Neural cell (in vitro differentiated cells): ENCODE results near the gene CALCR. TPM values are rescaled to one million over a fixed set of nuclear protein-coding genes. Genes with fewer than 3 reads are reported as not detected.

Experiments used
- H2AFZ ChIP-seq: fragments of 200-600, 300-800 bp; sonication (generic), shearing (Covaris generic); 2 replicates; pipeline ENCODE4 v1.6.0; 2014; ENCODE audit warnings: low read depth, mild to moderate bottlenecking, antibody characterized with exemption, low read length, moderate library complexity
- H3F3A ChIP-seq: fragments of 200-600 bp; shearing (Covaris generic); 2 replicates; pipeline ENCODE4 v1.6.1; 2016; ENCODE audit warnings: mild to moderate bottlenecking, moderate library complexity, mixed read lengths, antibody characterized with exemption, low read length; ENCODE audit not compliant: insufficient read depth, poor library complexity, severe bottlenecking
- H3K27ac ChIP-seq: fragments of 200-600, 300-800 bp; sonication (generic), shearing (Covaris generic); 2 replicates; pipeline ENCODE4 v1.5.1; 2014; ENCODE audit warnings: mild to moderate bottlenecking, low read length, moderate library complexity
- H3K27me3 ChIP-seq: fragments of 300-800, 200-600 bp; sonication (generic), shearing (Covaris generic); 2 replicates; pipeline ENCODE4 v1.6.0; 2014; ENCODE audit warnings: mild to moderate bottlenecking, low read depth, low read length, moderate library complexity; ENCODE audit not compliant: insufficient read depth
- H3K36me3 ChIP-seq: fragments of 300-800, 200-600 bp; sonication (generic), shearing (Covaris generic); 2 replicates; pipeline ENCODE4 v1.5.1; 2014; ENCODE audit warnings: mild to moderate bottlenecking, antibody characterized with exemption, low read length, moderate library complexity; ENCODE audit not compliant: insufficient read depth
- H3K4me2 ChIP-seq: fragments of 300-800, 200-600 bp; sonication (generic), shearing (Covaris generic); 2 replicates; pipeline ENCODE4 v1.6.0; 2014; ENCODE audit warnings: mild to moderate bottlenecking, low read length
- H3K4me3 ChIP-seq: fragments of 300-800, 200-600 bp; sonication (generic), shearing (Covaris generic); 2 replicates; pipeline ENCODE4 v1.5.1; 2014; ENCODE audit warnings: mild to moderate bottlenecking, low read length, moderate library complexity
- H3K79me2 ChIP-seq: fragments of 200-600 bp; shearing (Covaris generic); replicated peaks from 2 replicates; pipeline ENCODE4 v1.6.0; 2014; ENCODE audit warnings: mild to moderate bottlenecking, low read length, moderate library complexity; ENCODE audit not compliant: insufficient read depth
- H3K9ac ChIP-seq: fragments of 300-800, 200-600 bp; sonication (generic), shearing (Covaris generic); 2 replicates; pipeline ENCODE4 v1.6.1; 2016; ENCODE audit warnings: mild to moderate bottlenecking, low read length, mixed read lengths
- H3K9me2 ChIP-seq: fragments of 200-600 bp; shearing (Covaris generic); 2 replicates; pipeline ENCODE4 v1.6.1; 2016; ENCODE audit warnings: mild to moderate bottlenecking, low read length, mixed read lengths; ENCODE audit not compliant: insufficient read depth
- H3K9me3 ChIP-seq: fragments of 200-600, 300-800 bp; sonication (generic), shearing (Covaris generic); 2 replicates; pipeline ENCODE4 v1.6.1; 2016; ENCODE audit warnings: mild to moderate bottlenecking, mixed run types, low read length, moderate library complexity, mixed read lengths
- H4K20me1 ChIP-seq: fragments of 200-600 bp; shearing (Covaris generic); 2 replicates; pipeline ENCODE4 v1.6.1; 2016; ENCODE audit warnings: mild to moderate bottlenecking, mixed run types; ENCODE audit not compliant: insufficient read depth
- EP300 ChIP-seq: fragments of 450-650 bp; conservative IDR thresholded peaks from 2 replicates; pipeline ENCODE4 v1.6.1; 2014; ENCODE audit warnings: antibody characterized with exemption, mild to moderate bottlenecking, moderate library complexity; ENCODE audit not compliant: poor library complexity, severe bottlenecking
- EZH2 ChIP-seq: fragments of 200-600, 300-800 bp; shearing (Covaris generic), sonication (generic); IDR thresholded peaks from 2 replicates; pipeline ENCODE4 v1.6.1; 2014; ENCODE audit warnings: antibody characterized with exemption, low read length, borderline replicate concordance, mild to moderate bottlenecking; ENCODE audit not compliant: insufficient read depth, poor library complexity, severe bottlenecking
- MXI1 ChIP-seq: fragments of 450-650 bp; conservative IDR thresholded peaks from 2 replicates; pipeline ENCODE4 v1.6.1; 2014; ENCODE audit warnings: antibody characterized with exemption, mild to moderate bottlenecking; ENCODE audit not compliant: poor library complexity, severe bottlenecking
- POLR2AphosphoS5 ChIP-seq: IDR thresholded peaks from 2 replicates; pipeline ENCODE4 v1.6.1; 2012
- SMC3 ChIP-seq: fragments of 450-650 bp; conservative IDR thresholded peaks from 2 replicates; pipeline ENCODE4 v1.6.1; 2014; ENCODE audit warnings: antibody characterized with exemption, mild to moderate bottlenecking, moderate library complexity; ENCODE audit not compliant: poor library complexity
- TAF1 ChIP-seq: IDR thresholded peaks from 2 replicates; pipeline ENCODE4 v1.6.1; 2012; ENCODE audit warnings: low read depth
- polyA plus RNA-seq: library from polyadenylated mRNA; depleted of rRNA; stranded (reverse); fragments of >200 nt; gene quantifications from 2 replicates; pipeline ENCODE4 v1.2.3, GENCODE V29; 2014
- TF ChIP-seq, protein P1 (sequence below): IDR thresholded peaks from 2 replicates; pipeline ENCODE4 v1.6.1; 2012; ENCODE audit warnings: borderline replicate concordance
- TF ChIP-seq, protein P2 (sequence below): fragments of 450-650 bp; IDR thresholded peaks from 2 replicates; pipeline ENCODE4 v1.5.1; 2014; ENCODE audit warnings: antibody characterized with exemption, mild to moderate bottlenecking, moderate library complexity; ENCODE audit not compliant: poor library complexity, severe bottlenecking

CALCR gene
- polyA plus RNA-seq, 1 donor from 2014 or later: 3.6 TPM

DNA sequence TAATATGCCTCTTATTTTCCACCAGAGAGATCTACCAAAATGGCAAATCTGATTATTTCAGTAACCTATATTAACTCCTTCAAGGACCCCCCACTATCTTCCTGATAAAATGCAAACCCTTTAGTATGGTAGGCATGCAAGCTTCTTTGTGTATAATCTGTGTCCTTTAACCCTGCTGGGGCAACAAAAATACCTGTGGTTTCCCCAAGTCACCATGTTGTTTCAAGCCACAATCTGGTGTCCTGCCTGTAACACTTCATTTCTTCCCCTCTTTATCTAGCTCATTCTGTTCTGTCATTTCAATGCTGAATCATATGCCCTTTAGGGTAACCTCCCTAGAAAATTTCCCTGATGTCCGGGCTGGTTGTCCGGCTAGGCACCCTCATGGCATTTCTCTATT, 5.3 kb downstream of the CALCR start:
- TF ChIP-seq, protein P1, sequence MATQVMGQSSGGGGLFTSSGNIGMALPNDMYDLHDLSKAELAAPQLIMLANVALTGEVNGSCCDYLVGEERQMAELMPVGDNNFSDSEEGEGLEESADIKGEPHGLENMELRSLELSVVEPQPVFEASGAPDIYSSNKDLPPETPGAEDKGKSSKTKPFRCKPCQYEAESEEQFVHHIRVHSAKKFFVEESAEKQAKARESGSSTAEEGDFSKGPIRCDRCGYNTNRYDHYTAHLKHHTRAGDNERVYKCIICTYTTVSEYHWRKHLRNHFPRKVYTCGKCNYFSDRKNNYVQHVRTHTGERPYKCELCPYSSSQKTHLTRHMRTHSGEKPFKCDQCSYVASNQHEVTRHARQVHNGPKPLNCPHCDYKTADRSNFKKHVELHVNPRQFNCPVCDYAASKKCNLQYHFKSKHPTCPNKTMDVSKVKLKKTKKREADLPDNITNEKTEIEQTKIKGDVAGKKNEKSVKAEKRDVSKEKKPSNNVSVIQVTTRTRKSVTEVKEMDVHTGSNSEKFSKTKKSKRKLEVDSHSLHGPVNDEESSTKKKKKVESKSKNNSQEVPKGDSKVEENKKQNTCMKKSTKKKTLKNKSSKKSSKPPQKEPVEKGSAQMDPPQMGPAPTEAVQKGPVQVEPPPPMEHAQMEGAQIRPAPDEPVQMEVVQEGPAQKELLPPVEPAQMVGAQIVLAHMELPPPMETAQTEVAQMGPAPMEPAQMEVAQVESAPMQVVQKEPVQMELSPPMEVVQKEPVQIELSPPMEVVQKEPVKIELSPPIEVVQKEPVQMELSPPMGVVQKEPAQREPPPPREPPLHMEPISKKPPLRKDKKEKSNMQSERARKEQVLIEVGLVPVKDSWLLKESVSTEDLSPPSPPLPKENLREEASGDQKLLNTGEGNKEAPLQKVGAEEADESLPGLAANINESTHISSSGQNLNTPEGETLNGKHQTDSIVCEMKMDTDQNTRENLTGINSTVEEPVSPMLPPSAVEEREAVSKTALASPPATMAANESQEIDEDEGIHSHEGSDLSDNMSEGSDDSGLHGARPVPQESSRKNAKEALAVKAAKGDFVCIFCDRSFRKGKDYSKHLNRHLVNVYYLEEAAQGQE: no peak

DNA sequence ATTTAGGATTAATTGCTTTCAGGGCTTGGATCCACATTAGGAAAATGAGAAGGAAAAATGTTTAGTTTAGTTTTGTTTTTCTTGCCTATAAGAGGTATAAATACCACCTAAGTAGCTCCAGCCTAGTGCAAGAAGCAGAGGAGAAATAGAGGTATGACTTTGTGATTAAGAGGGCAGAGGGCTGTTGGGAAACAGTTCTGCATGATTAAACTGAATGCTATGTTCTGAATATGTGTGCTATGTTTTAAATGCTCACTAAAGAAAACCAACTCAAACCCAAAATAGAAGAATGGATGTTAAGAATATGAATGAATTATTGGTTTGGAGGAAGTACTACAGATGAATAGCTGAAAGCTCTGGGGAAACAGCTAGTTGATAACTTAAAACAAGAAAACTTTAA, 7.6 kb downstream of the CALCR start:
- Histone ChIP-seq H3K27me3 (no peaks in the 10 kb centered on the region), H3K79me2 (no peaks in the 10 kb centered on the region), H3F3A (no peaks in the 10 kb centered on the region), H2AFZ (no peak overlapping the region), H3K4me2 (no peak overlapping the region), H4K20me1 (no peaks in the 10 kb centered on the region), H3K9me3 (no peaks in the 10 kb centered on the region), H3K9ac (no peak overlapping the region), H3K27ac (no peak overlapping the region), H3K4me3 (no peak overlapping the region), H3K36me3 (no peaks in the 10 kb centered on the region), H3K9me2 (no peaks in the 10 kb centered on the region)
- TF ChIP-seq EZH2 (no peak), TAF1 (no peak), POLR2AphosphoS5 (no peak), SMC3 (no peak), MXI1 (no peak), EP300 (no peak)
- TF ChIP-seq, protein P1: no peak
- TF ChIP-seq, protein P2, sequence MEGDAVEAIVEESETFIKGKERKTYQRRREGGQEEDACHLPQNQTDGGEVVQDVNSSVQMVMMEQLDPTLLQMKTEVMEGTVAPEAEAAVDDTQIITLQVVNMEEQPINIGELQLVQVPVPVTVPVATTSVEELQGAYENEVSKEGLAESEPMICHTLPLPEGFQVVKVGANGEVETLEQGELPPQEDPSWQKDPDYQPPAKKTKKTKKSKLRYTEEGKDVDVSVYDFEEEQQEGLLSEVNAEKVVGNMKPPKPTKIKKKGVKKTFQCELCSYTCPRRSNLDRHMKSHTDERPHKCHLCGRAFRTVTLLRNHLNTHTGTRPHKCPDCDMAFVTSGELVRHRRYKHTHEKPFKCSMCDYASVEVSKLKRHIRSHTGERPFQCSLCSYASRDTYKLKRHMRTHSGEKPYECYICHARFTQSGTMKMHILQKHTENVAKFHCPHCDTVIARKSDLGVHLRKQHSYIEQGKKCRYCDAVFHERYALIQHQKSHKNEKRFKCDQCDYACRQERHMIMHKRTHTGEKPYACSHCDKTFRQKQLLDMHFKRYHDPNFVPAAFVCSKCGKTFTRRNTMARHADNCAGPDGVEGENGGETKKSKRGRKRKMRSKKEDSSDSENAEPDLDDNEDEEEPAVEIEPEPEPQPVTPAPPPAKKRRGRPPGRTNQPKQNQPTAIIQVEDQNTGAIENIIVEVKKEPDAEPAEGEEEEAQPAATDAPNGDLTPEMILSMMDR: no peak

More for the DNA sequence above, 5.3 kb downstream of the CALCR start:
- no peaks in the 10 kb centered on the region for H3K36me3 ChIP-seq
- H3F3A ChIP-seq: no peaks in the 10 kb centered on the region
- no peaks in the 10 kb centered on the region for H3K9me2 ChIP-seq
- H3K9me3 ChIP-seq: no peaks in the 10 kb centered on the region
- no peak overlapping the region for H3K4me3 ChIP-seq
- no peak overlapping the region for H3K27ac ChIP-seq
- no peaks in the 10 kb centered on the region for H4K20me1 ChIP-seq
- no peaks in the 10 kb centered on the region for H3K79me2 ChIP-seq
- no peak overlapping the region for H3K9ac ChIP-seq
- no peak overlapping the region for H3K4me2 ChIP-seq
- H2AFZ ChIP-seq: no peak overlapping the region
- H3K27me3 ChIP-seq: peaks cover 22% of the 10 kb centered on the region
